Adrenal gland (tissue), 12 donors: Measurements from ENCODE around the gene ZFR. TPM values are rescaled to one million over a fixed set of nuclear protein-coding genes. Genes with fewer than 3 reads are reported as not detected.

ENCODE experiments used
- DNase-seq, 7 donors: peaks; one replicate each; pipeline ENCODE4 v3.0.0-alpha.2; 2019 to 2020
- H3K27ac ChIP-seq, 5 donors: fragments of 200-600 bp; sonication (generic) in 4 of 5; 1 replicate in 3 of 5; 2 replicates in 2 of 5; pipeline versions ENCODE4 v1.5.1 to v1.8.0; 2016 to 2020; ENCODE audit warnings: mild to moderate bottlenecking in 1 of 5
- H3K27me3 ChIP-seq: fragments of 200-600 bp; 2 replicates; pipeline ENCODE4 v1.8.0; 2021
- H3K36me3 ChIP-seq, 2 donors: fragments of 200-600 bp; replicated peaks in 1 of 2; 1 replicate in 1 of 2; 2 replicates in 1 of 2; pipeline versions ENCODE4 v1.5.1 to v1.8.0; 2018 to 2022
- H3K4me1 ChIP-seq, 2 donors: fragments of 200-600 bp; replicated peaks in 1 of 2; 1 replicate in 1 of 2; 2 replicates in 1 of 2; pipeline versions ENCODE4 v1.5.1 to v1.8.0; 2018 to 2021
- H3K4me3 ChIP-seq, 4 donors: fragments of 200-600 bp; sonication (generic) in 3 of 4; one replicate each; pipeline ENCODE4 v1.5.1; 2016 to 2018
- H3K9me3 ChIP-seq, 3 donors: fragments of 200-600 bp; sonication (generic) in 1 of 3; replicated peaks in 1 of 3; 1 replicate in 2 of 3; 2 replicates in 1 of 3; pipeline versions ENCODE4 v1.5.1 to v1.8.0; 2016 to 2021
- CTCF ChIP-seq, 6 experiments: fragments of 450-650 bp in 4 of 6; fragments of 200-600 bp in 2 of 6; sonication (generic) in 1 of 6; IDR thresholded peaks; 1 replicate in 5 of 6; 2 replicates in 1 of 6; pipeline versions ENCODE4 v1.5.1 to v1.8.0; 2016 to 2021; ENCODE audit warnings: antibody characterized with exemption in 6 of 6, mild to moderate bottlenecking in 2 of 6, moderate library complexity in 1 of 6
- POLR2A ChIP-seq, 2 donors: fragments of 450-650 bp; IDR thresholded peaks; one replicate each; pipeline ENCODE4 v1.6.1; 2017; ENCODE audit warnings: antibody characterized with exemption in 2 of 2, mild to moderate bottlenecking in 2 of 2, moderate library complexity in 1 of 2
- whole genome bisulfite sequencing, 4 donors: extraction: QIAGEN DNeasy Blood & Tissue Kit in 2 of 4; methylation state at CpG; one replicate each; pipeline versions ENCODE4 v1.1.5 to v1.1.7; 2013 to 2017; 5-methylcytosine and 5-hydroxymethylcytosine counted together
- intact Hi-C, 2 donors: fragments of 100-400 bp; cut with DNase I; formaldehyde crosslinking; loops; one replicate each; pipeline versions ENCODE4 v1.14.1 to v1.15.0; 2022 to 2023
- polyA plus RNA-seq, 3 donors: library from polyadenylated mRNA; stranded (reverse); fragments of 200-250 nt in 2 of 3; fragments of 350-450 nt in 1 of 3; fragmentation: Illumina TruSeq in 1 of 3; extraction: RNeasy Lipid Tissue Mini Kit (QIAGEN cat#74804) in 1 of 3; gene quantifications; one replicate each; pipeline ENCODE4 v1.2.3, GENCODE V29; 2013 to 2014
- total RNA-seq, 9 donors: library from RNA; depleted of rRNA in 4 of 9; stranded (reverse); fragments of >200 nt in 4 of 9; fragments of 120-200 nt in 1 of 9; fragmentation: NEBNext Ultra II Directional in 1 of 9; extraction: Animal tissue kit (Norgen Biotek cat#: 25700) in 1 of 9; gene quantifications; one replicate each; pipeline versions ENCODE4 v1.1.0 to v1.2.4, GENCODE V29; 2013 to 2023
- donor health status: healthy with polysubstance abuse.
- donor health status: Bipolar disorder and iron deficiency.
- donor health status: DM: yes; HTN: yes; CAD: no.
- donor health status: DM: no; HTN: no; CAD: no.
- donor health status: DM: no; HTN: no; CAD: no.
- donor health status: DM: yes; HTN: yes; CAD: no.

The ZFR gene
- total and polyA plus RNA-seq, 12 donors = 29.4 to 154 (median 72.7) TPM

- H3K4me3 ChIP-seq = no peak overlapping the region
- no peak for TF ChIP-seq CTCF (IDR thresholded peaks at IDR 0.05)
- no peak for TF ChIP-seq POLR2A (IDR thresholded peaks at IDR 0.05)
- 85 to 91% (median 91%) methylated on average over 2 of the region's 2 CpGs for WGBS, 4 donors
- DNase-seq = no peak
- H3K27me3 ChIP-seq = no peaks in the 10 kb centered on the region
- no peaks in the 10 kb centered on the region for H3K4me1 ChIP-seq
- no peaks in the 10 kb centered on the region for H3K9me3 ChIP-seq
- no peak overlapping the region for H3K27ac ChIP-seq
- peaks cover 0 to 58% of the 10 kb centered on the region in 2 donors for H3K36me3 ChIP-seq
- intact Hi-C loops = no loop called here
Observed at GRCh38 chr5:32406650-32407049, 37.9 kb downstream of the ZFR start.

GRCh38 chr5:32405507-32405906, 39.0 kb downstream of the ZFR start:
- Histone ChIP-seq H3K9me3 (no peaks in the 10 kb centered on the region), H3K4me3 (no peak overlapping the region), H3K36me3 (peaks cover 0 to 69% of the 10 kb centered on the region in 2 donors), H3K4me1 (no peaks in the 10 kb centered on the region), H3K27ac (no peak overlapping the region), H3K27me3 (no peaks in the 10 kb centered on the region)
- intact Hi-C loops = no loop called here
- TF ChIP-seq CTCF (IDR thresholded peaks at IDR 0.05) (no peak), POLR2A (IDR thresholded peaks at IDR 0.05) (no peak)
- WGBS, 4 donors = 95 to 97% (median 96%) methylated on average over 5 of the region's 5 CpGs
- no peak for DNase-seq

- Histone ChIP-seq H3K36me3 (peaks cover 0 to 79% of the 10 kb centered on the region in 2 donors), H3K27me3 (no peaks in the 10 kb centered on the region), H3K9me3 (no peaks in the 10 kb centered on the region), H3K4me3 (no peak overlapping the region), H3K4me1 (no peaks in the 10 kb centered on the region), H3K27ac (no peak overlapping the region)
- no peak for TF ChIP-seq POLR2A (IDR thresholded peaks at IDR 0.05)
- TF ChIP-seq CTCF (IDR thresholded peaks at IDR 0.05) = no peak
- no peak for DNase-seq
- intact Hi-C loops = no loop called here
- WGBS, 4 donors = 87 to 96% (median 90%) methylated on average over 6 of the region's 6 CpGs
Observed at GRCh38 chr5:32403760-32404159, 40.8 kb downstream of the ZFR start.

- Histone ChIP-seq H3K4me1 (no peaks in the 10 kb centered on the region), H3K27ac (no peak overlapping the region), H3K27me3 (no peaks in the 10 kb centered on the region), H3K36me3 (peaks cover 0 to 89% of the 10 kb centered on the region in 2 donors), H3K9me3 (no peaks in the 10 kb centered on the region), H3K4me3 (no peak overlapping the region)
- 86 to 96% (median 92%) methylated on average over 1 of the region's 1 CpG for WGBS, 4 donors
- no peak for TF ChIP-seq CTCF (IDR thresholded peaks at IDR 0.05)
- TF ChIP-seq POLR2A (IDR thresholded peaks at IDR 0.05) = no peak
- intact Hi-C loops = no loop called here
- DNase-seq = no peak
Observed at GRCh38 chr5:32400401-32400800, 44.1 kb downstream of the ZFR start.
